GM19372 (cell line): ENCODE results near the gene TLE3.

Source experiments
- ATAC-seq: cut with Tn5 transposase; IDR thresholded peaks from one replicate; pipeline ENCODE4 v1.9.1; 2021; ENCODE audit warnings: mild to moderate bottlenecking, low read depth, moderate library complexity; ENCODE audit not compliant: unreplicated experiment

The TLE3 gene

DNA sequence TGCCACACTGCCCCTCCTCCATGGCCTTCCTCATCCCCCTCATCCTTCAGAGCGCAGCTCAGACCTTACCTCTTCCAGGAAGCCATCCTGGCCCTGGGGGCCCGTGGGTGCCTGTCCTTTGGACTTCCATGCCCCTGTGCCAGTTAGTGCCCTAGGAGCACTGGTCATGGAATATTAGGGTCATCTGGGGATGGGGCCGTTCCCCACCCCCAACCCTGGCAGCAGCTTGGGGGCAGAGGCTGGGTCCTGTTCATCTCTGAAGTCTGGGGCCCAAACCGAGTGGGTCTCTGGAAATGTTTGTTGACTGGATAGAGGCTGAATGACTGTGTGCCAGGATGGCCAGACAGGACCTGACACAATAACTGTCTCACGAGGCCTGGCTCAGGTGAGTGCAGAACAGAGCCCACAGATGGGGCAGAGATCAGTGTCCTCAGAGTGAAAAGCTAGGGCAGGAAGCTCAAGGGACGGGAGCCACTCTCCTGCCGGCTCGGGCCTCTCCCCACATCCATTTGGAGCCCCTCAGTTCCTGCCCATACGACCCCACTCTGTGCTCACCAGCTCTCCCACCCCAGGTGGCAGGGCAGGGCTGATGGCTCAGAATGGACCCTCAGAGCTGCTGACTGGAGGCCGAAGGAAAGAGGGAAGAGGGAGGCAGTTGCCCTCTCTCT, 62.5 kb downstream of the TLE3 start:
- ATAC-seq, result no peak

DNA sequence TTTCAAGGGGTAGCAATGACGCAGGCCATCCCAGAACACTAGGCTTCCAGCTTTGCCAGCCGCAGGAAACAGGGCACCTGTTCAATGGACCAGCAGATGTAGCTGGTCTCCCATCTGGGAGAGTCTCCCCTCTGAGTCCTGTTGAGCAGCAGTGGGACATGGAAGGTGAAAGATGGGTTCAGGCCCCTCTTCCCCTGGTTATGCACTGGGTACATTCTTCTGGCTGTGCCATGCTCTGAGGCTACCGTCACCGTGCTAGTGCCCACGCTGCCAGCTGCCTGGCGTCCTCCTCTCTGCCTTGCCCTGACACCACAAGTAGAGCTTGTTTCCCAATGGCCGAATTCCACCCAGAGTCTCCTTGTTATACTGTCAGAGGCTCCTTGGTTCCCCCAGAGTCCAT, 63.1 kb downstream of the TLE3 start:
- ATAC-seq, result no peak

DNA sequence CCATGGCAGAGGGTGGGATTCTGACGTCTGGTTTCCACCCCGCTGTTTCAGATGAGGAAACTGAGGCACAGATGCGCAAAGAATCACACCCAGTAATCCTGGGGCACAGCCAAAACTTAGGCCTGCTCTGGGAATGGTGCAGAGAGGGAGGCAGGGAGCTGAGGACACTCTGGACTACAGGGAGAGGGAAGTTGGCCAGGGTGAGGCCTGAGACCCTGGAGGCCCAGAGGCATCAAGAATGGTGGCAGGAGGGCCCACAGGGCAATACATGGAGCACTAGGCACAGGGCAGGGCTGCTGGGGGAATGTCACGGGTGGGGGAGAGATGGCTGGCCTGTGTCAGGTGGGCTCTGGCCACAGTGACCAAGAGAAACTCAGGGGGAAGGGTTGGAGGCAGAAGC, 63.6 kb downstream of the TLE3 start:
- no peak for ATAC-seq

DNA sequence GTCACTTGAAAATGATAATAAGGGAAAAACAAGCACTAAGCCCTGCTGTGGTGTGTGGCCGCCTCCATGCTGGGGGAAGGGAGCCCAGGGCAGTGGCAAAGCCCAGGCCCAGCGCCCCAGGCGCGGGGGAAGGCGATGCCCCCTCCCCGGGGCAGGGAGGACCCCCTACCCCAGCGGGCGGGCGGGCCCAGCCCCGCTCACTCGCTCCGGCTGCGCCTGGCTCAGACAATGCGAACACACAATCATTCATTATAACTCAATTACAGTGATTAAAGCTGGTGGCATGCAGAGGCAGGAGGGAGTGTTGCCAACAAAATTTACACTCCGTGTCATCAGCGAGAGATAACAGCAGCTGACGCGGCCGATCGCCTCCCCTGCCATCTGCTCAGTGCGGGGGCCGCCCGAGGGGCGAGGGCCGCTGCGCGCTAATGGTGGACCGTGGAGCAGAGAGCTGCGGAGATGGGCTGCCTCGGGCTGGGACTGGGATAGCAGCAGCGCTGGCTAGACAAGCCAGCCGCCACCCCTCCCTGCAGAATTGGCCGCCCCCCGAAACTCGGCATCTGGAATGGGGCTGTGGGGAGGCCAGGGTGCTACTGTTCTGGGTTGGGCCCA, 64.1 kb downstream of the TLE3 start:
- ATAC-seq, result no peak

DNA sequence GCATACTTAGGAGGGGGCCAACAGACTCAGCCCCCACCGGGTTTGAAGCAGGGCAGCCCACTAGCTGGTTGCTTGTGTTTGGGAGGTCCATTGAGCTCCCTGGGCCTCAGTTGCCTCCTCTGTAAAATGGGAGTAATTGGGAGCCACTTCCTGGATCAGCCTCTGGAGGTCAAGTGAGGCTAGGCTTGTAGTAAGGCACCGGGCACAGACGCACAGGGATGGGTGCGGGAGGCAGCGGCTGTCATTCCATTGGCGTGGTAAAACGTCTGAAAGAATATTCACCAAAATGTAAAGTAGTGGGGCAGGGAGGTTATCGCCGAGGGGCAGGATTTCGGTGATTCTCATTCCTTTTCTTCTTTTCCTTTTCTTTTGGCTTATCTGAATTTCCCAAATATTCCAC, 64.6 kb downstream of the TLE3 start:
- ATAC-seq, result no peak

DNA sequence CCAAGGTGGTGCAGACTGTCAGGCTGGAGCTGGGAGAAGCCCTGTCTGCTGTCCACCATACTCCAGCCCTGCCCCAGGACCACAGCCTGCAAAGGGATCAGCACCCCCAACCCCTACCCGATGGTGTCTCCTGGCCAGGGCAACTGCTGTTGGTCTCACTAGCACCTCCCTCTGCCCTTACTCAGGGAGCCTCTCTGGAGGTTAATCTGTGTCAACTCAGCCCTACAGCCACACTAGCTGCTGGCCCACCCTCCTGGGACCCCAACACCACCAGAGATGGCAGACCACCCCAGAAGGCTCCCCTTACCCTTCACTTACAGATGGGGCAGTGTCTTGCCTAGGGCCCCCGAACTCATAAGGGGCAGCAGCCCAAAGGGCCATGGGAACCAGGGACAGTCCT, 65.2 kb downstream of the TLE3 start:
- ATAC-seq, result no peak

- no peak for ATAC-seq
These were observed 66.0 kb downstream of the TLE3 start for GRCh38 chr15:70031713-70032112.

DNA sequence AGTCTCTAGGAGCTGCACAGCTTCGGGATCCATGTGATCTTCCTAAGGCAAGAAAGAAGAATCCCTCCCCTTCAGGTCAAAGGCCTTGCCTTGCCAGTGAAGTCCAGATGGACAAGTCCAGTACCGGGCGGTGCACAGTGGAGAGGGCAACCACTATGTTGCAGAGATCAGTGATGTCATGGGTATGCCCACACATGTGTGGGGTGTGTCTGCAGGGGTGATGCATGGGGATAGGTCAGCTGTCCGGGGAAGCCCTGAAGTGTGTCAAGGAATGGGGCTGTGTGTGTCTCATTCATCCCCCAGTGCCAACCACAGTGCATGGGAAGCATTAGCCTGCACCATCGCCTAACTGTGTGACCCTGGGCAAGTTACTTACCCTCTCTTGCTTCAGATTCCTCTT, 66.5 kb downstream of the TLE3 start:
- ATAC-seq, result no peak

GRCh38 chr15:70030851-70031250, 66.9 kb downstream of the TLE3 start:
- ATAC-seq, result no peak

DNA sequence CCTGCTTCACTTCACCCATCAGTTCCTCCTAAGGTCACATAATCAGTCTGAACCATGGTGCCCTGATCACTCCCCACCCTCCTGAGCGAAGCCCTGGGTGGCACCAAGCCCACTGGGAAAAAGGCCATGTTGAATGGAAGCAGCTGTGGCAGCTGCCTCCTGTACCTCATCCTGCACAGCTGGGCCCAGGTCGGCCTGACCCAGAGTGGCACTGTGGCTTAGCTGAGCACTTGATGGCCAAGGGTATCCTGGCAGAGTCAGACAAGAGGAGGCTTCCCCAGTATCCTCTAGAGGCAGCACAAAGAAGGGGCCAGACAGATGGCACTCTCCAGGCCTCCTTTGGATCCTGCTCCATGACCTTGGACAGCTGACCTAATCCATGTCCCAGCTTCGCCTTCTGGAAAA, 68.4 kb downstream of the TLE3 start:
- ATAC-seq, result no peak

GRCh38 chr15:70027518-70027917, 70.2 kb downstream of the TLE3 start:
- ATAC-seq, result no peak

DNA sequence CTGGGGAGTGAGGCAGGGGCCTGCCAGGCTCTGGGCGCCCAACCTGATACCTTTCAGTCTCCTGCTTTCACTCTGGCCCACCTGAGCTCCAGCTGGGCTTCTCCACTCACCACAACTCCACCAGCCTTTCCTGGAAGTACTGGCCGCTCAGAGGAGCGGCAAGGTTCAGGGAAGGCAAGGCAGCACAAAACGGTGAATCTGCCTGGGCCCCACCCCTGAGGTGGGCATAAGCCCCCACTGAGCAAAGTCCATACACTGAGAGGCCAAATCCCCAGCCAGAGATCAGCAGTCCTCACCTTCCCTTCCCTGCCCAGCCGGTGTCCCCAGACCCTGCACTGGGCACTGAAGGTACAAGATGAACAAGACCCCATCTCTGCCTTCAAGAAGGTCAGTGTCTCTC, 70.7 kb downstream of the TLE3 start:
- no peak for ATAC-seq

DNA sequence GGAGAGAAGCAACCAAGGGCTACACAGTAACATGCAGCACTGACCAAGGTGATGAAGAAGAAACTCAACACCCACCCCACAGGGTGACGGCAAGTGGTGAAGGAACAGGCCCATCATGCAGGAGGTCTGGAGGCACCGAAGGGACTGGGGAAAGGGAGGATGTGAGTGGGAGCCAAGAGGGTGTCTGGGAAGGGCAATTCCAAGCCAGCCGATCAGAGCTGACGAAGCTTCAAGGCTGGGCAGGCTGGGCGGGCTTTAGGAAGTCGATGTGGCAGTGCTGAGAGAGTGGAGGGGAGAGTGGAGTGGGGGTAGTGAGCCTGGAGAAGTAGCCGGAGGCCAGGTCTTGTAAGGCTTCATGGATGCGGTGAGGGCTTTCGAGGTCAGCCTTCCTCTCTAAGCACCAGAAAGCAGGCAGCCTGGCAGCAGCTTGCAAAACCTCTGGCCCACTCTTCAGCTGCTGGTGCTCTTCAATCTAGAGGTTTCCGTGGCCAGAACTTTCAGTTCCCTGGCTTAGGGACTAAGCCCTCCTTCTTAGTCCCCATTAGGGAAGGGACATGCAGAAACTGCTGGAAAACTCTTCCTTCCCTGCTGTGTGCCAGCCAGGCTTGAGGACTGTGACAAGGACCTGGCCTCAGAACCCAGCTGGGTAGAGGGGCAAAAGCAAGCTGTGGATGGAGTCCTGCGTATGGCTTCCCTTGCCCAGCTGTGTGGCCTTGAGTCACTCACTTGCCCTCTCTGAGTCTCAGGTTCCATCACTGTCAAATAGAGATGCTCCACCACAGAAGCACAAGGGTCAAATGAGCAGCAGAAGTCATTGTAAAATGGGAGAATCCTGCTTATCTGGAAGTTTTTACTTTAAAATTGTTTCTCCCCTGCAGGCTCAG, 72.1 kb downstream of the TLE3 start:
- ATAC-seq, result no peak

DNA sequence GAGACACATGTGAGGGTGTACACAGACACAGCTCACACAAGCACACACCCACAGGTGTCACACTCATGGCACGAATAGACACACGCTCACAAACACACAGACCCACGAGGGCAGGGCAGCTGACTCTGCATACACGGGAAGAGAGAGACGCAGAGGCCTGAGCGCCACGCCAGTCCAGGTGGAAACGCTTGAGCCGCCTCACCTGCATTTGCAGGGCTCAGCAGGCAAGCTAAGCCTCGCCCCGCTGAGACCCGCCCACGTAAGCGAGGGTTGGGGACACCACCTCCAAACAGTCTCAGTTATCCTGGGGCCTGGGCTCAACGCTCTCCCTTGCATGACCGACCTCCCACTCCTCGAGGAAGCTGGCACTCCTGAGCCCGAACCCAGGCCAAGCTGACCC, 73.2 kb downstream of the TLE3 start:
- ATAC-seq, result no peak

- ATAC-seq, result no peak
These were observed 73.8 kb downstream of the TLE3 start for GRCh38 chr15:70023769-70024491.

DNA sequence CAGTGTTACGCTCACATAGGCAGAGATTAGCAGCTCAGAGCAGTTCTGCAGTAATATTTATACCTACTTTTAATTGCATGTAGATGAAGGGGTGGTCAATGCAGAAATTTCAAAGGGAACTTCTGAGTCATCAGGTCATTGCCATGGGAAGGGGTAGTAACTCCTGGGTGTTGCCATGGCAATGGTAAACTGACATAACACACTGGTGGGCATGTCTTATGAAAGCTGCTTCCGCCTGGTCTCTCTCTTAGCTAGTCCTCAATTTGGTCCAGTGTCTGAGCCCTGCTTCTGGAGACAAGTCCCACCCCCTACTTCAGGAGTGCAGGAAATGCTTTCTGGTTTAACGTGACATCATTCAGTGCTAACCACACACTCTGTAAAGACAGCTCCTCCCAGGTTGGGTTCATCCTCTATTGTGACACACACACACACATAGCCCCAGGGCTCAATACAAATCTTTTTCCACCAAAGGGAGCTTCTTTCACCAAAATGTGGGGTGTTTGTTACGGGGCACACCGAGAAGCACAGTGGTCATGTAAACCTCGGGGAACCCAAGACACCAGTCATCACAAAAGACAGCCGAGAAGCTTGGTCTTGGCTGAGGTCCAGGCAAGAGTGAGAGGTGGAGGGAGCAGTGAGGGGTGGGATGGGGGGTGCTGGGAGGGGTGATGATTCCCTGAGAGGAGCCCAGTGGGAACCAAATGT, 74.5 kb downstream of the TLE3 start:
- ATAC-seq, result peak; percentile 73

- ATAC-seq, result no peak
These were observed 77.5 kb downstream of the TLE3 start for GRCh38 chr15:70020229-70020628.

DNA sequence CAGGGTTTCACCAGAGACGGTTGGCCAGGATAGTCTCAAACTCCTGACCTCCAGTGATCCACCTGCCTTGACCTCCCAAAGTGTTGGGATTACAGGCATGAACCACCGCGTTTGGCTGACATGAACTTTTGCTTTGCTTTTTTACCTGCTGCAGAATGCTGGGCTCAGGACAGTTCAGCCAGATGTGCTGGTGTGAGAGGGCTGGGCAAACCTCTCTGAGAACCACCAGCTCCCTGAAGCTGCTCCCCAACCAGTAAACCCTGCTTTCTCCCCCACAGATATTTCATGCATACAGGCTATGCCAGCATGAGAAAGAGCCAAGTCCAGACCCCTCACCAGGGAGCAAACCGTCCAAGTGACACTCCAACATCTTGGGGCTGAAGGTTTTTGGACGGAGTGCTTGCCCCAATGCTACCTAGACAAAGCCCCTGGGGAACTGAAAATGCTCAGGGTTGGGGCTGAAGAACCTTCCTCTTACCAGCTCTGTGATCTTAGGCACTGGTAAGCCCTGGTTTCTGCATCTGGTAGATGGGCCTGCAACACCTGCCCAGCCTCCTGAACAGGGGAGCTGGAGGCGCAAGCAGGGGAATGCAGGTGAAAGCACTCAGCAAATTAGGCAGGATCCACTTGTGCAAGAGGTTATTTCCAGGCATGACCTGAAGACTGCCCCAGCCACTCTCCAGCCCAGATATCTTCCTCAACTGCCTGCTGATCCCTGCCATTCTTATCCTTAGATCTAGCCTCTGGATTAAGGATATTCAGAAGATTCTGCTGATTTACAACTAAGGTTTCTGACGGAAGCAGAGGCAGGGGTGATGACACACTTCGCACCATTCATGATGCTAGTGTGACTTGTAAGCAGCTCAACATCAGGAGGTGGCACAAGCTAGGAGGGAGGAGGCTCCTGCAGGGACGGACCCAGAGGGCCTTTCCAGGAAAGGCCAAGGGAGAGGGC, 78.8 kb downstream of the TLE3 start:
- ATAC-seq, result no peak

DNA sequence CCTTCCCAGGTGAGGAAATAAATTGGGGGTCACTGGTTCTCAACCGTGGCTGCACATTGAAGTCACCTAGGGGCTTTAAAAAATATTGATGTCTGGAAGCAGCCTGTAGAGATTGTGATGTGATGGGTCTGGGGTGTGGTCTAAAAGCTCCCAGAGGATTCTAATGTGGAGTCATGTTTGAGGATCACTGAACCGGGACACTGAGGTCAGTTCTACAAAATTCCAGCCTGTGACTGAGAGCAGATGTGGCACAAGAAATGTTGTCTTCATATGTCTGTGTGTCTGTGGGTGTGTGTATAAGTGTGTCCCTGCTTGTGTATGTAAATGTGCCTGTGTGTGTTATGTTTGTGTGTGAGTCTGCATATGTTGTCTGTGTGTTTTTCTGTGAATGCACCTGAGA, 79.9 kb downstream of the TLE3 start:
- no peak for ATAC-seq
